Measurements from ENCODE around the gene RBM6.

Gene RBM6

GRCh38 chr3:49896345-49896744, 43.6 kb upstream of the RBM6 start:
- TF ChIP-seq ZNF449 (tag by site-specific recombination; IDR thresholded peaks at IDR 0.05) (peak; percentile 89), ZNF350 (tag by site-specific recombination; IDR thresholded peaks at IDR 0.05) (no peak)
- Histone ChIP-seq H3K4me1 (ENCODE audit: control insufficient read depth, insufficient read depth, low read length) (no peaks in the 10 kb centered on the region), H3K36me3 (ENCODE audit: control insufficient read depth in 2 of 2, insufficient read depth in 1 of 2, low read length in 2 of 2) (no peaks in the 10 kb centered on the region), H3K27ac (ENCODE audit: extremely low read depth, low read depth, low read length) (no peak overlapping the region), H3K4me3 (ENCODE audit: low read depth, low read length) (no peak overlapping the region), H3K9me3 (ENCODE audit: control insufficient read depth, insufficient read depth, low read depth, low read length) (no peaks in the 10 kb centered on the region)
- ChIA-PET POLR2A (interaction anchor here (0.5 kb wide), 1 partner anchor 69 kb away, joined by 3 read pairs; no protein-coding TSS in a partner anchor), CTCF (interaction anchor here (1.1 kb wide), 1 partner anchor 14 kb away, joined by 3 read pairs; no protein-coding TSS in a partner anchor)

DNA sequence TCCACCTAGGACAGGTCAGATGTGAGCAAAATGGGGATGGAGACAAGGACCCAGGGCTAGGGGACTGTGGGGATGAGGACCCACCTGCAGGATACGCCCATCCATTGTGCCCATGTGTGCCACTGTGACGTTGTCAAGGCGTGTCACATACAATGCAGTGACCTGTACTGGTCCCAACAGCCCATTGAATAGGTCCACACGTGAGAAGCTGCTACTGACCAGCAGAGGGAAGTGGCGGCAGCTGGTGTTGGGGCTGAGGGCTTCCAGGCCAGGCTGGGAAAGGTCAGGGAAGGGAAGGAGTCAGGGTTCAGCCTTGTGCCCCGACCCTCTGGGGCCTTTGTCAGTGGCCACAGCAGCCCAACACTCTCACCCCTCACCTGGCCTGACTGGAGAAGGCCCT, 41.0 kb upstream of the RBM6 start:
- TF ChIP-seq, protein P1, sequence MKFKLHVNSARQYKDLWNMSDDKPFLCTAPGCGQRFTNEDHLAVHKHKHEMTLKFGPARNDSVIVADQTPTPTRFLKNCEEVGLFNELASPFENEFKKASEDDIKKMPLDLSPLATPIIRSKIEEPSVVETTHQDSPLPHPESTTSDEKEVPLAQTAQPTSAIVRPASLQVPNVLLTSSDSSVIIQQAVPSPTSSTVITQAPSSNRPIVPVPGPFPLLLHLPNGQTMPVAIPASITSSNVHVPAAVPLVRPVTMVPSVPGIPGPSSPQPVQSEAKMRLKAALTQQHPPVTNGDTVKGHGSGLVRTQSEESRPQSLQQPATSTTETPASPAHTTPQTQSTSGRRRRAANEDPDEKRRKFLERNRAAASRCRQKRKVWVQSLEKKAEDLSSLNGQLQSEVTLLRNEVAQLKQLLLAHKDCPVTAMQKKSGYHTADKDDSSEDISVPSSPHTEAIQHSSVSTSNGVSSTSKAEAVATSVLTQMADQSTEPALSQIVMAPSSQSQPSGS (tag by site-specific recombination; IDR thresholded peaks at IDR 0.05; ENCODE audit: low read depth) = no peak
- no peak for TF ChIP-seq ZSCAN16 (tag by site-specific recombination; IDR thresholded peaks at IDR 0.05)
- TF ChIP-seq ZNF391 (tag by site-specific recombination; IDR thresholded peaks at IDR 0.05; ENCODE audit: borderline replicate concordance, low read depth) = no peak
- TF ChIP-seq, protein P2, sequence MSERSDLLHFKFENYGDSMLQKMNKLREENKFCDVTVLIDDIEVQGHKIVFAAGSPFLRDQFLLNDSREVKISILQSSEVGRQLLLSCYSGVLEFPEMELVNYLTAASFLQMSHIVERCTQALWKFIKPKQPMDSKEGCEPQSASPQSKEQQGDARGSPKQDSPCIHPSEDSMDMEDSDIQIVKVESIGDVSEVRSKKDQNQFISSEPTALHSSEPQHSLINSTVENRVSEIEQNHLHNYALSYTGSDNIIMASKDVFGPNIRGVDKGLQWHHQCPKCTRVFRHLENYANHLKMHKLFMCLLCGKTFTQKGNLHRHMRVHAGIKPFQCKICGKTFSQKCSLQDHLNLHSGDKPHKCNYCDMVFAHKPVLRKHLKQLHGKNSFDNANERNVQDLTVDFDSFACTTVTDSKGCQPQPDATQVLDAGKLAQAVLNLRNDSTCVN (tag by site-specific recombination; optimal IDR thresholded peaks at IDR 0.05) = no peak
- no peak for TF ChIP-seq ZNF214 (tag by site-specific recombination; IDR thresholded peaks at IDR 0.05; ENCODE audit: borderline replicate concordance)
- no peak for TF ChIP-seq ZNF658 (tag by site-specific recombination; IDR thresholded peaks at IDR 0.05)
- no peak for TF ChIP-seq ZBTB44 (tag by site-specific recombination; IDR thresholded peaks at IDR 0.05)
- no peak for TF ChIP-seq ZNF621 (tag by site-specific recombination; IDR thresholded peaks at IDR 0.05)
- no peak for TF ChIP-seq ZFP41 (tag by site-specific recombination; IDR thresholded peaks at IDR 0.05; ENCODE audit: borderline replicate concordance)
- TF ChIP-seq, protein P3, sequence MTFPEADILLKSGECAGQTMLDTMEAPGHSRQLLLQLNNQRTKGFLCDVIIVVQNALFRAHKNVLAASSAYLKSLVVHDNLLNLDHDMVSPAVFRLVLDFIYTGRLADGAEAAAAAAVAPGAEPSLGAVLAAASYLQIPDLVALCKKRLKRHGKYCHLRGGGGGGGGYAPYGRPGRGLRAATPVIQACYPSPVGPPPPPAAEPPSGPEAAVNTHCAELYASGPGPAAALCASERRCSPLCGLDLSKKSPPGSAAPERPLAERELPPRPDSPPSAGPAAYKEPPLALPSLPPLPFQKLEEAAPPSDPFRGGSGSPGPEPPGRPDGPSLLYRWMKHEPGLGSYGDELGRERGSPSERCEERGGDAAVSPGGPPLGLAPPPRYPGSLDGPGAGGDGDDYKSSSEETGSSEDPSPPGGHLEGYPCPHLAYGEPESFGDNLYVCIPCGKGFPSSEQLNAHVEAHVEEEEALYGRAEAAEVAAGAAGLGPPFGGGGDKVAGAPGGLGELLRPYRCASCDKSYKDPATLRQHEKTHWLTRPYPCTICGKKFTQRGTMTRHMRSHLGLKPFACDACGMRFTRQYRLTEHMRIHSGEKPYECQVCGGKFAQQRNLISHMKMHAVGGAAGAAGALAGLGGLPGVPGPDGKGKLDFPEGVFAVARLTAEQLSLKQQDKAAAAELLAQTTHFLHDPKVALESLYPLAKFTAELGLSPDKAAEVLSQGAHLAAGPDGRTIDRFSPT (tag by site-specific recombination; IDR thresholded peaks at IDR 0.05) = no peak
- TF ChIP-seq, protein P4, sequence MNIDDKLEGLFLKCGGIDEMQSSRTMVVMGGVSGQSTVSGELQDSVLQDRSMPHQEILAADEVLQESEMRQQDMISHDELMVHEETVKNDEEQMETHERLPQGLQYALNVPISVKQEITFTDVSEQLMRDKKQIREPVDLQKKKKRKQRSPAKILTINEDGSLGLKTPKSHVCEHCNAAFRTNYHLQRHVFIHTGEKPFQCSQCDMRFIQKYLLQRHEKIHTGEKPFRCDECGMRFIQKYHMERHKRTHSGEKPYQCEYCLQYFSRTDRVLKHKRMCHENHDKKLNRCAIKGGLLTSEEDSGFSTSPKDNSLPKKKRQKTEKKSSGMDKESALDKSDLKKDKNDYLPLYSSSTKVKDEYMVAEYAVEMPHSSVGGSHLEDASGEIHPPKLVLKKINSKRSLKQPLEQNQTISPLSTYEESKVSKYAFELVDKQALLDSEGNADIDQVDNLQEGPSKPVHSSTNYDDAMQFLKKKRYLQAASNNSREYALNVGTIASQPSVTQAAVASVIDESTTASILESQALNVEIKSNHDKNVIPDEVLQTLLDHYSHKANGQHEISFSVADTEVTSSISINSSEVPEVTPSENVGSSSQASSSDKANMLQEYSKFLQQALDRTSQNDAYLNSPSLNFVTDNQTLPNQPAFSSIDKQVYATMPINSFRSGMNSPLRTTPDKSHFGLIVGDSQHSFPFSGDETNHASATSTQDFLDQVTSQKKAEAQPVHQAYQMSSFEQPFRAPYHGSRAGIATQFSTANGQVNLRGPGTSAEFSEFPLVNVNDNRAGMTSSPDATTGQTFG (tag by site-specific recombination; IDR thresholded peaks at IDR 0.05; ENCODE audit: borderline replicate concordance) = no peak
- TF ChIP-seq ZEB2 (tag by site-specific recombination; IDR thresholded peaks at IDR 0.05) = no peak
- TF ChIP-seq ZNF292 (tag by site-specific recombination; IDR thresholded peaks at IDR 0.05; ENCODE audit: borderline replicate concordance, low read depth) = no peak
- no peak for TF ChIP-seq ZNF529 (tag by site-specific recombination; IDR thresholded peaks at IDR 0.05; ENCODE audit: insufficient replicate concordance)
- TF ChIP-seq MYNN (tag by site-specific recombination; IDR thresholded peaks at IDR 0.05; ENCODE audit: borderline replicate concordance) = no peak
- no peak for TF ChIP-seq GLI2 (tag by site-specific recombination; IDR thresholded peaks at IDR 0.05; ENCODE audit: borderline replicate concordance, low read depth)
- no peak for TF ChIP-seq ZBTB20 (tag by site-specific recombination; IDR thresholded peaks at IDR 0.05)
- Histone ChIP-seq H3K36me3 (ENCODE audit: control insufficient read depth in 2 of 2, insufficient read depth in 1 of 2, low read length in 2 of 2) (no peaks in the 10 kb centered on the region), H3K27ac (ENCODE audit: extremely low read depth, low read depth, low read length) (no peak overlapping the region), H3K4me3 (ENCODE audit: low read depth, low read length) (no peak overlapping the region), H3K9me3 (ENCODE audit: control insufficient read depth, insufficient read depth, low read depth, low read length) (no peaks in the 10 kb centered on the region), H3K4me1 (ENCODE audit: control insufficient read depth, insufficient read depth, low read length) (no peaks in the 10 kb centered on the region)
- POLR2A ChIA-PET = no interaction called here
- CTCF ChIA-PET = interaction anchor here (1.8 kb wide), 1 partner anchor 9 kb away, joined by 4 read pairs; no protein-coding TSS in a partner anchor

Data from HEK293 (cell line).